Right lobe of liver (tissue), 6 donors: Measurements from ENCODE around the gene ZNF862. TPM values are rescaled to one million over a fixed set of nuclear protein-coding genes. Genes with fewer than 3 reads are reported as not detected.

ENCODE experiments used
- ATAC-seq, 4 donors: fragments of 200-7000 bp; cut with Tn5 transposase; one replicate each; pipeline ENCODE4 v1.9.1; 2020; ENCODE audit warnings: mild to moderate bottlenecking in 4 of 4, moderate library complexity in 4 of 4
- DNase-seq, 3 donors: peaks; one replicate each; pipeline ENCODE4 v3.0.0-alpha.2; 2020
- H3K27ac ChIP-seq, 3 donors: fragments of 200-600 bp; one replicate each; pipeline ENCODE4 v1.8.0; 2022
- H3K27me3 ChIP-seq, 2 donors: fragments of 200-600 bp; one replicate each; pipeline ENCODE4 v1.8.0; 2022
- H3K36me3 ChIP-seq, 4 donors: fragments of 200-600 bp; sonication (generic) in 1 of 4; one replicate each; pipeline versions ENCODE4 v1.5.1 to v1.8.0; 2017 to 2022; ENCODE audit warnings: control low read depth in 1 of 4
- H3K4me1 ChIP-seq, 4 donors: fragments of 200-600 bp; sonication (generic) in 1 of 4; one replicate each; pipeline versions ENCODE4 v1.5.1 to v1.8.0; 2017 to 2022; ENCODE audit warnings: control low read depth in 1 of 4
- H3K4me3 ChIP-seq, 3 donors: fragments of 200-600 bp; one replicate each; pipeline ENCODE4 v1.8.0; 2022
- H3K9me3 ChIP-seq, 4 donors: fragments of 200-600 bp; sonication (generic) in 1 of 4; one replicate each; pipeline versions ENCODE4 v1.5.1 to v1.8.0; 2017 to 2022; ENCODE audit warnings: control low read depth in 1 of 4
- CTCF ChIP-seq, 4 donors: fragments of 200-600 bp in 3 of 4; fragments of 450-650 bp in 1 of 4; IDR thresholded peaks; one replicate each; pipeline versions ENCODE4 v1.5.1 to v1.8.0; 2016 to 2022; ENCODE audit warnings: antibody characterized with exemption in 4 of 4, mild to moderate bottlenecking in 2 of 4
- POLR2A ChIP-seq: fragments of 450-650 bp; IDR thresholded peaks from one replicate; pipeline ENCODE4 v1.6.1; 2017; ENCODE audit warnings: antibody characterized with exemption, mild to moderate bottlenecking
- WGBS: methylation state at CpG from one replicate; pipeline ENCODE4 v1.1.6; 2018; ENCODE audit warnings: low coverage, low lambda C conversion rate; ENCODE audit not compliant: insufficient coverage; ENCODE audit errors: missing lambda C conversion rate; 5-methylcytosine and 5-hydroxymethylcytosine counted together
- intact Hi-C, 2 donors: fragments of 100-400 bp; cut with DNase I; formaldehyde crosslinking; loops; one replicate each; pipeline versions ENCODE4 v1.11.2 to v1.14.1; 2022
- total RNA-seq, 6 experiments: library from RNA; depleted of rRNA in 2 of 6; stranded (reverse); fragments of >200 nt in 2 of 6; fragmentation: NEBNext Ultra II Directional in 3 of 6; extraction: Animal tissue kit (Norgen Biotek cat#: 25700) in 3 of 6; gene quantifications; one replicate each; pipeline versions ENCODE4 v1.1.0 to v1.2.4, GENCODE V29; 2016 to 2023
- donor health status: DM: no; HTN: yes; CAD: no.
- donor health status: DM: no; HTN: no; CAD: no.
- donor health status: DM: no; HTN: no; CAD: no.
- donor health status: DM: no; HTN: yes; CAD: no.
- donor health status: DM: no; HTN: yes; CAD: no.

The ZNF862 gene
- total RNA-seq, 6 experiments from 2014 or later = 2.5 to 11.3 (median 7.1) TPM

- intact Hi-C loops = no loop called here
- no peak overlapping the region for H3K4me3 ChIP-seq
- no peaks in the 10 kb centered on the region for H3K36me3 ChIP-seq
- H3K27me3 ChIP-seq = no peaks in the 10 kb centered on the region
- DNase-seq (no peak), ATAC-seq (no peak)
- H3K9me3 ChIP-seq = no peaks in the 10 kb centered on the region
- no peak overlapping the region for H3K27ac ChIP-seq
- 69% methylated on average over 2 of the region's 21 CpGs for WGBS
- no peak for TF ChIP-seq CTCF (IDR thresholded peaks at IDR 0.05)
- TF ChIP-seq POLR2A = no peak
- H3K4me1 ChIP-seq = peaks cover 0 to 19% (median 7%) of the 10 kb centered on the region in 4 donors
These were observed 46.6 kb upstream of the ZNF862 start for GRCh38 chr7:149791411-149792219.

- Histone ChIP-seq H3K4me3 (no peak overlapping the region), H3K9me3 (no peaks in the 10 kb centered on the region), H3K27ac (no peak overlapping the region), H3K4me1 (peaks cover 0 to 19% (median 7%) of the 10 kb centered on the region in 4 donors), H3K27me3 (no peaks in the 10 kb centered on the region), H3K36me3 (no peaks in the 10 kb centered on the region)
- no peak for ATAC-seq
- TF ChIP-seq CTCF (IDR thresholded peaks at IDR 0.05) (no peak), POLR2A (no peak)
- WGBS = no CpG with 5 or more reads among the region's 15 CpGs
- intact Hi-C loops = no loop called here
- DNase-seq = no peak
These were observed 46.0 kb upstream of the ZNF862 start for GRCh38 chr7:149792220-149792595.

GRCh38 chr7:149793261-149793660 lies 44.9 kb upstream of the ZNF862 start:
- TF ChIP-seq CTCF (IDR thresholded peaks at IDR 0.05) (no peak), POLR2A (no peak)
- no peak overlapping the region for H3K27ac ChIP-seq
- DNase-seq = no peak
- H3K4me1 ChIP-seq = peaks cover 0 to 15% (median 5%) of the 10 kb centered on the region in 4 donors
- no peaks in the 10 kb centered on the region for H3K36me3 ChIP-seq
- intact Hi-C loops = no loop called here
- H3K4me3 ChIP-seq = no peak overlapping the region
- no peak for ATAC-seq
- no peaks in the 10 kb centered on the region for H3K9me3 ChIP-seq
- no peaks in the 10 kb centered on the region for H3K27me3 ChIP-seq
- no CpG with 5 or more reads among the region's 10 CpGs for WGBS

- H3K9me3 ChIP-seq = no peaks in the 10 kb centered on the region
- ATAC-seq = no peak
- H3K36me3 ChIP-seq = no peaks in the 10 kb centered on the region
- TF ChIP-seq CTCF (IDR thresholded peaks at IDR 0.05) = no peak
- no peak for TF ChIP-seq POLR2A
- H3K27ac ChIP-seq = no peak overlapping the region
- no peak for DNase-seq
- WGBS = no CpG with 5 or more reads among the region's 6 CpGs
- H3K4me3 ChIP-seq = no peak overlapping the region
- no peaks in the 10 kb centered on the region for H3K27me3 ChIP-seq
- H3K4me1 ChIP-seq = peaks cover 0 to 2% (median 0%) of the 10 kb centered on the region in 4 donors
- intact Hi-C loops = no loop called here
These were observed 43.5 kb upstream of the ZNF862 start for GRCh38 chr7:149794661-149795060.
